ENCODE results near the gene ZNF362.

ZNF362 gene

GRCh38 chr1:33320619-33321165 is 64.4 kb downstream of the ZNF362 start, which contains the start of gene A3GALT2:
A3GALT2 (minus strand) TSS chr1:33321098; CDS start chr1:33321098, 0 bp downstream.
- TF ChIP-seq, protein P1, sequence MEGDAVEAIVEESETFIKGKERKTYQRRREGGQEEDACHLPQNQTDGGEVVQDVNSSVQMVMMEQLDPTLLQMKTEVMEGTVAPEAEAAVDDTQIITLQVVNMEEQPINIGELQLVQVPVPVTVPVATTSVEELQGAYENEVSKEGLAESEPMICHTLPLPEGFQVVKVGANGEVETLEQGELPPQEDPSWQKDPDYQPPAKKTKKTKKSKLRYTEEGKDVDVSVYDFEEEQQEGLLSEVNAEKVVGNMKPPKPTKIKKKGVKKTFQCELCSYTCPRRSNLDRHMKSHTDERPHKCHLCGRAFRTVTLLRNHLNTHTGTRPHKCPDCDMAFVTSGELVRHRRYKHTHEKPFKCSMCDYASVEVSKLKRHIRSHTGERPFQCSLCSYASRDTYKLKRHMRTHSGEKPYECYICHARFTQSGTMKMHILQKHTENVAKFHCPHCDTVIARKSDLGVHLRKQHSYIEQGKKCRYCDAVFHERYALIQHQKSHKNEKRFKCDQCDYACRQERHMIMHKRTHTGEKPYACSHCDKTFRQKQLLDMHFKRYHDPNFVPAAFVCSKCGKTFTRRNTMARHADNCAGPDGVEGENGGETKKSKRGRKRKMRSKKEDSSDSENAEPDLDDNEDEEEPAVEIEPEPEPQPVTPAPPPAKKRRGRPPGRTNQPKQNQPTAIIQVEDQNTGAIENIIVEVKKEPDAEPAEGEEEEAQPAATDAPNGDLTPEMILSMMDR (IDR thresholded peaks at IDR 0.05; ENCODE audit: insufficient read depth, low read depth, low read length, missing control alignments) = no peak
- no peak for DNase-seq (ENCODE audit: low read depth)
- H3K4me3 ChIP-seq (ENCODE audit: low read length) = no peak within 1 kb of the TSS

DNA sequence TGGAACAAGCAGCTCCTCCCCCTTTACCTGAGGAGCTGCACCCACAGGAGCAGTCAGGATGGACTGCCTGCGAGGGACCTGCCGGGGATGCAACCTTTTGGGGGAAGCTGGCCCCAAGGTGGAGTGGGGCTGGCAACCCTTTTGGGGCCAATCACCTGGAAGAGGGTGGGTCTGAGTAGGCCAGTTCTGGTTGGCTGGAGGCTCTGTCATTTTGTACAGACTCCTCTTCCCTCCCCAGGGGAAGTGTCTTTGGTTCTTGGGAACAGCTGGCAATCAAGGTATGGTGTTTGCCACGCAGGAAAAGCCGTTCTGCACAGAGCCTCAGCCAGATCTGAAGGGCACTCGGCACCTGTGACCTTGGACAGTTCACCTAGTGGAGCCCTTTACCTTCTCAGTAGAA is 64.9 kb downstream of the ZNF362 start:
- no peak overlapping the region for H3K4me3 ChIP-seq (ENCODE audit: low read length)
- DNase-seq (ENCODE audit: low read depth) = no peak
- TF ChIP-seq, protein P1 (IDR thresholded peaks at IDR 0.05; ENCODE audit: insufficient read depth, low read depth, low read length, missing control alignments) = no peak

- TF ChIP-seq, protein P1 (IDR thresholded peaks at IDR 0.05; ENCODE audit: insufficient read depth, low read depth, low read length, missing control alignments) = no peak
- H3K4me3 ChIP-seq (ENCODE audit: low read length) = no peak overlapping the region
- no peak for DNase-seq (ENCODE audit: low read depth)
Measured at GRCh38 chr1:33322109-33322508, 65.8 kb downstream of the ZNF362 start.

GRCh38 chr1:33322870-33323585 is 66.7 kb downstream of the ZNF362 start:
- H3K4me3 ChIP-seq (ENCODE audit: low read length) = no peak overlapping the region
- TF ChIP-seq, protein P1 (IDR thresholded peaks at IDR 0.05; ENCODE audit: insufficient read depth, low read depth, low read length, missing control alignments) = no peak
- DNase-seq (ENCODE audit: low read depth) = no peak

DNA sequence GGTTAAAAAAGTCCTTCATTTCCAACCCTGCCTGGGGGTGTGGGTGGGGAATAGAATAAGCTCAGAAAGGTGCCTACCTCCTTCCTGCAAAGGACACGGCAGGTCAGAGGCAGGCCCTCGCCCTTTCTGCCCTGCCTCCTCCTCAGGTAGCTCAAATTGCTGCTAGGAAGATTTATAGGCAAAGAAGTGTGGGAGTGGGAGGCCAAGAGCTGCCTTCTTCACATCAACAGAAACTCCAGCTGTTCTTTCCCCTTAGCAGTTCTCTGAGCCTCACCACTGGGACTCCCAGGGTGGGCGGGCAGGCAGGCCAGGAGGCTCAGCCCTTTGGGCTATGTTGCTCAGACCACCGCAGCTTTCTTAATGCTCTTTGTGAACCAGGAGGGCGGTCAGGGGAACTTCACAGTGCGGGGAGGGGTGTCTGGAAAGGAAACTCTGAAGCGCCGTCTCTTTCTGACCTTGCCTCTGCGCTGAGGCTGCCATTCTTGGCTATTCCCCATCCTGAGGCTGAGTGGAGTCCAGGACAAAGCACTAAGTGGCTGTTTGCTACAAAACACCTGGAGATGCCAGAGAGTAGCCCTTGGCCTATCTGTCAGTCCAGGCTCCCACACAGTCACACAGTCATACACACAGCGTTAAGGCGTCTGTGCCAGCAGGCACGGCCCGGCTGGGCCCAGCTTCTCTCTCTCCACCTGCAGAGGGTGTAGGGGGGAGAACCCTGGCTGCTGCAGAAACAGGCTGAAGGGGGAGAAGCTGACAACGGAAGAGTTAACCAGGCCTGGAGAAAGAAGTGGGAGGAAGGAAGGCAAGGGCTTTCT is 67.6 kb downstream of the ZNF362 start:
- TF ChIP-seq, protein P1 (IDR thresholded peaks at IDR 0.05; ENCODE audit: insufficient read depth, low read depth, low read length, missing control alignments) = no peak

DNA sequence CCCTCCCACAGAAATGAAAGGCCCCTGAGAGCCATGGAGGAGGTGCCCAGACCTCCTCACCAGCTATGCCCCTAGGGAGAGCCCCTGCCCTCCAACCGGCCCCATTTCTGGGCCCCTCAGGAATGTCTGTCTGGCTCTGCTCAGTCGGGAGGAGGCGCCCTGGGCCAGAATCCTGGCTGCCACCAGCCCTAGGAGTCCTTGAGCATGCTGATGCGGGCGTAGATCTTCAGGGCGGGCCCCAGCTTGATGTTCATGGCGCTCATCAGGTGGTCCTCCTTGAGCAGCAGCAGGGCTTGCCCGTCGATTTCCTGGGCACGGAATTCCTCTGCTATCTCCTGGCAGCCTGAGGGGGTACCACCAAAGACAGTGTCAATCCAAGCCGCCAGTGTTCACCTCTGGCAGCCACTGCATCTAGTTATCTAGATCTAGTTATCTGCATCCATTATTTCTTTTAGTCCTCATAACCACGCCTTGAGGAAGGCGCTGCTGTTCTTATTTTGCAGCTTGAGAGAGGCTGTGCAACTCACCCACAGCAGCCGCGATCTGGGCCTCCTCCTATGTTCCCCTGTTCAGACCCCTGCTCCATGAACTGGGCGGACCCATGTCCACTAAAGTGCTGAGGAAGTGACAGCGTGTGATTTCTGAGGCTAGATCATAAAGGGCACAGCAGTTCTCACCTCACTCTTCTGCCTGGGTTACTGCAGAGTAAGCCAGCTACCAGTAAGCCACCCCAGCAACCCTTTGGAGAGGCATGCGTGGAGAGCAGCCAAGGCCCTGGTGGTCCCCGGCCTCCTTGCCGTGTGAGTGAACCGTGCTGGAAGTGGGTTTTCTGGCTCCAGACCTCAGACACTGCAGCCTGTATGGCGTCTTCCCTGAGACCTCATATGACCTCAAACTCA is 68.6 kb downstream of the ZNF362 start:
- TF ChIP-seq, protein P1 (IDR thresholded peaks at IDR 0.05; ENCODE audit: insufficient read depth, low read depth, low read length, missing control alignments) = no peak
- DNase-seq (ENCODE audit: low read depth) = no peak
- H3K4me3 ChIP-seq (ENCODE audit: low read length) = no peak overlapping the region

More for the DNA sequence above, 67.6 kb downstream of the ZNF362 start:
- no peak for DNase-seq (ENCODE audit: low read depth)
- H3K4me3 ChIP-seq (ENCODE audit: low read length) = no peak overlapping the region
